Neural cell (in vitro differentiated cells): ENCODE measurements around the gene PPP2R1A. TPM values are rescaled to one million over a fixed set of nuclear protein-coding genes. Genes with fewer than 3 reads are reported as not detected.

Experiments used
- H2AFZ ChIP-seq: fragments of 200-600, 300-800 bp; sonication (generic), shearing (Covaris generic); 2 replicates; pipeline ENCODE4 v1.6.0; 2014; ENCODE audit warnings: low read depth, mild to moderate bottlenecking, antibody characterized with exemption, low read length, moderate library complexity
- H3F3A ChIP-seq: fragments of 200-600 bp; shearing (Covaris generic); 2 replicates; pipeline ENCODE4 v1.6.1; 2016; ENCODE audit warnings: mild to moderate bottlenecking, moderate library complexity, mixed read lengths, antibody characterized with exemption, low read length; ENCODE audit not compliant: insufficient read depth, poor library complexity, severe bottlenecking
- H3K27ac ChIP-seq: fragments of 200-600, 300-800 bp; sonication (generic), shearing (Covaris generic); 2 replicates; pipeline ENCODE4 v1.5.1; 2014; ENCODE audit warnings: mild to moderate bottlenecking, low read length, moderate library complexity
- H3K27me3 ChIP-seq: fragments of 300-800, 200-600 bp; sonication (generic), shearing (Covaris generic); 2 replicates; pipeline ENCODE4 v1.6.0; 2014; ENCODE audit warnings: mild to moderate bottlenecking, low read depth, low read length, moderate library complexity; ENCODE audit not compliant: insufficient read depth
- H3K36me3 ChIP-seq: fragments of 300-800, 200-600 bp; sonication (generic), shearing (Covaris generic); 2 replicates; pipeline ENCODE4 v1.5.1; 2014; ENCODE audit warnings: mild to moderate bottlenecking, antibody characterized with exemption, low read length, moderate library complexity; ENCODE audit not compliant: insufficient read depth
- H3K4me2 ChIP-seq: fragments of 300-800, 200-600 bp; sonication (generic), shearing (Covaris generic); 2 replicates; pipeline ENCODE4 v1.6.0; 2014; ENCODE audit warnings: mild to moderate bottlenecking, low read length
- H3K4me3 ChIP-seq: fragments of 300-800, 200-600 bp; sonication (generic), shearing (Covaris generic); 2 replicates; pipeline ENCODE4 v1.5.1; 2014; ENCODE audit warnings: mild to moderate bottlenecking, low read length, moderate library complexity
- H3K79me2 ChIP-seq: fragments of 200-600 bp; shearing (Covaris generic); replicated peaks from 2 replicates; pipeline ENCODE4 v1.6.0; 2014; ENCODE audit warnings: mild to moderate bottlenecking, low read length, moderate library complexity; ENCODE audit not compliant: insufficient read depth
- H3K9ac ChIP-seq: fragments of 300-800, 200-600 bp; sonication (generic), shearing (Covaris generic); 2 replicates; pipeline ENCODE4 v1.6.1; 2016; ENCODE audit warnings: mild to moderate bottlenecking, low read length, mixed read lengths
- H3K9me2 ChIP-seq: fragments of 200-600 bp; shearing (Covaris generic); 2 replicates; pipeline ENCODE4 v1.6.1; 2016; ENCODE audit warnings: mild to moderate bottlenecking, low read length, mixed read lengths; ENCODE audit not compliant: insufficient read depth
- H3K9me3 ChIP-seq: fragments of 200-600, 300-800 bp; sonication (generic), shearing (Covaris generic); 2 replicates; pipeline ENCODE4 v1.6.1; 2016; ENCODE audit warnings: mild to moderate bottlenecking, mixed run types, low read length, moderate library complexity, mixed read lengths
- H4K20me1 ChIP-seq: fragments of 200-600 bp; shearing (Covaris generic); 2 replicates; pipeline ENCODE4 v1.6.1; 2016; ENCODE audit warnings: mild to moderate bottlenecking, mixed run types; ENCODE audit not compliant: insufficient read depth
- CTCF ChIP-seq: fragments of 450-650 bp; IDR thresholded peaks from 2 replicates; pipeline ENCODE4 v1.5.1; 2014; ENCODE audit warnings: antibody characterized with exemption, mild to moderate bottlenecking, moderate library complexity; ENCODE audit not compliant: poor library complexity, severe bottlenecking
- EP300 ChIP-seq: fragments of 450-650 bp; conservative IDR thresholded peaks from 2 replicates; pipeline ENCODE4 v1.6.1; 2014; ENCODE audit warnings: antibody characterized with exemption, mild to moderate bottlenecking, moderate library complexity; ENCODE audit not compliant: poor library complexity, severe bottlenecking
- EZH2 ChIP-seq: fragments of 200-600, 300-800 bp; shearing (Covaris generic), sonication (generic); IDR thresholded peaks from 2 replicates; pipeline ENCODE4 v1.6.1; 2014; ENCODE audit warnings: antibody characterized with exemption, low read length, borderline replicate concordance, mild to moderate bottlenecking; ENCODE audit not compliant: insufficient read depth, poor library complexity, severe bottlenecking
- MXI1 ChIP-seq: fragments of 450-650 bp; conservative IDR thresholded peaks from 2 replicates; pipeline ENCODE4 v1.6.1; 2014; ENCODE audit warnings: antibody characterized with exemption, mild to moderate bottlenecking; ENCODE audit not compliant: poor library complexity, severe bottlenecking
- POLR2AphosphoS5 ChIP-seq: IDR thresholded peaks from 2 replicates; pipeline ENCODE4 v1.6.1; 2012
- RAD21 ChIP-seq: fragments of 450-650 bp; conservative IDR thresholded peaks from 2 replicates; pipeline ENCODE4 v1.6.1; 2014; ENCODE audit warnings: antibody characterized with exemption, mild to moderate bottlenecking, moderate library complexity
- REST ChIP-seq: IDR thresholded peaks from 2 replicates; pipeline ENCODE4 v1.6.1; 2012; ENCODE audit warnings: borderline replicate concordance
- SMC3 ChIP-seq: fragments of 450-650 bp; conservative IDR thresholded peaks from 2 replicates; pipeline ENCODE4 v1.6.1; 2014; ENCODE audit warnings: antibody characterized with exemption, mild to moderate bottlenecking, moderate library complexity; ENCODE audit not compliant: poor library complexity
- TAF1 ChIP-seq: IDR thresholded peaks from 2 replicates; pipeline ENCODE4 v1.6.1; 2012; ENCODE audit warnings: low read depth
- polyA plus RNA-seq: library from polyadenylated mRNA; depleted of rRNA; stranded (reverse); fragments of >200 nt; gene quantifications from 2 replicates; pipeline ENCODE4 v1.2.3, GENCODE V29; 2014

The PPP2R1A gene
- polyA plus RNA-seq, 1 donor from 2014 or later = 394 TPM

- H3K9me2 ChIP-seq = no peaks in the 10 kb centered on the region
- no peaks in the 10 kb centered on the region for H3F3A ChIP-seq
- no peak overlapping the region for H3K4me2 ChIP-seq
- peaks cover 30% of the 10 kb centered on the region for H3K36me3 ChIP-seq
- no peaks in the 10 kb centered on the region for H4K20me1 ChIP-seq
- H3K9me3 ChIP-seq = no peaks in the 10 kb centered on the region
- no peak overlapping the region for H2AFZ ChIP-seq
- no peak overlapping the region for H3K9ac ChIP-seq
- no peaks in the 10 kb centered on the region for H3K27me3 ChIP-seq
- H3K4me3 ChIP-seq = no peak overlapping the region
- TF ChIP-seq REST = no peak
- no peak for TF ChIP-seq TAF1
- no peak for TF ChIP-seq MXI1
- TF ChIP-seq SMC3 = no peak
- TF ChIP-seq EZH2 = no peak
- no peak for TF ChIP-seq POLR2AphosphoS5
- no peak for TF ChIP-seq CTCF
- no peak for TF ChIP-seq EP300
- no peak for TF ChIP-seq RAD21
- peaks cover 5% of the 10 kb centered on the region for H3K79me2 ChIP-seq
- no peak overlapping the region for H3K27ac ChIP-seq
These were observed 21.4 kb downstream of the PPP2R1A start for GRCh38 chr19:52211203-52211602.

GRCh38 chr19:52211926-52212571, 22.2 kb downstream of the PPP2R1A start:
- Histone ChIP-seq H4K20me1 (no peaks in the 10 kb centered on the region), H3K79me2 (peaks cover 5% of the 10 kb centered on the region), H3K9me2 (no peaks in the 10 kb centered on the region), H3K4me3 (no peak overlapping the region), H3F3A (no peaks in the 10 kb centered on the region), H3K27me3 (no peaks in the 10 kb centered on the region), H3K27ac (no peak overlapping the region), H3K9me3 (no peaks in the 10 kb centered on the region), H3K4me2 (no peak overlapping the region), H3K9ac (no peak overlapping the region), H3K36me3 (peaks cover 23% of the 10 kb centered on the region), H2AFZ (no peak overlapping the region)
- TF ChIP-seq CTCF = no peak
- TF ChIP-seq POLR2AphosphoS5 = no peak
- TF ChIP-seq REST = no peak
- no peak for TF ChIP-seq EP300
- no peak for TF ChIP-seq EZH2
- TF ChIP-seq MXI1 = no peak
- no peak for TF ChIP-seq TAF1
- TF ChIP-seq RAD21 = no peak
- no peak for TF ChIP-seq SMC3
